ENCODE data around the gene WDR38.

The WDR38 gene

DNA sequence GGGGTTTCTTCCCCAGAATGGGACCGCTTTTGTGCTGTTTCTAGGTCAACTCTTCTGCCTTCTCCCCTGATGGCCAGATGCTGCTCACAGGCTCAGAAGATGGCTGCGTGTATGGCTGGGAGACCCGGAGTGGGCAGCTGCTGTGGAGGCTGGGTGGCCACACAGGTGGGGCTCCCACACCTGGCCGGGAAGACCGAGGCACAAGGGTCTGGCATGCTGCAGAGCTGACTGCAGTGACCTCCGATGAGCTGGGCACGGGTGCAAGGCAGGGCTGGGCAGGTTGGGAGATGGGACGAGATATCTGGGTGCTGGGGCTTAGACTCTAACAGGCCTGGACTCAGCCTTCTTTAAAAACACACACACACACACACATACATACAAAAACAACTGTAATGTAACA is 901 bp downstream of the WDR38 start:
- no peak overlapping the region for H3K4me3 ChIP-seq (ENCODE audit: low read depth, low read length)
- H3K27me3 ChIP-seq (ENCODE audit: control insufficient read depth, insufficient read depth, low read length): no peaks in the 10 kb centered on the region
- H3K36me3 ChIP-seq (ENCODE audit: control insufficient read depth, insufficient read depth, low read length): peaks cover 28% of the 10 kb centered on the region
- no peaks in the 10 kb centered on the region for H3K4me1 ChIP-seq (ENCODE audit: control insufficient read depth, insufficient read depth, low read length)
- H3K9me3 ChIP-seq (ENCODE audit: control insufficient read depth, insufficient read depth, low read length): no peaks in the 10 kb centered on the region
- H3K9ac ChIP-seq (ENCODE audit: low read depth, low read length): no peak overlapping the region

DNA sequence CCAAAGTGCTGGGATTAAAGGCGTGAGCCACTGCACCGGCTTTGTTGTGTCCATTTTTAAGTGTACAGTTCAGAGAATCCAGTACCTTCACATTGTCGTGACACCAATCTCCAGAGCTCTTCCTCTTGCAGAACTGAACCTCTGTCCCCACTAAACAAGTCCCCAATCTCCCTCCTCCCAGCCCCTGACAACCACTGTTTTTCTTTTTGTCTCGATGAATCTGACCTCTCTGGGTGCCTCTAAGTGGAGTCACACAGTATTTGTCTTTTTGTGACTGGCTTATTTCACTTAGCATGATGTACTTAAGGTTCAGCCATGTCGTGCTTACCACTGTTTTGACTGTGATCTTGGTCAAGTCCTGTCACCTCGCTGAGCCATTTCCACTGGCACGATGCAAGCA is 1.6 kb downstream of the WDR38 start:
- H3K36me3 ChIP-seq (ENCODE audit: control insufficient read depth, insufficient read depth, low read length): peaks cover 35% of the 10 kb centered on the region
- no peak overlapping the region for H3K4me3 ChIP-seq (ENCODE audit: low read depth, low read length)
- H3K9ac ChIP-seq (ENCODE audit: low read depth, low read length): no peak overlapping the region
- H3K9me3 ChIP-seq (ENCODE audit: control insufficient read depth, insufficient read depth, low read length): no peaks in the 10 kb centered on the region
- H3K4me1 ChIP-seq (ENCODE audit: control insufficient read depth, insufficient read depth, low read length): no peaks in the 10 kb centered on the region
- H3K27me3 ChIP-seq (ENCODE audit: control insufficient read depth, insufficient read depth, low read length): no peaks in the 10 kb centered on the region

DNA sequence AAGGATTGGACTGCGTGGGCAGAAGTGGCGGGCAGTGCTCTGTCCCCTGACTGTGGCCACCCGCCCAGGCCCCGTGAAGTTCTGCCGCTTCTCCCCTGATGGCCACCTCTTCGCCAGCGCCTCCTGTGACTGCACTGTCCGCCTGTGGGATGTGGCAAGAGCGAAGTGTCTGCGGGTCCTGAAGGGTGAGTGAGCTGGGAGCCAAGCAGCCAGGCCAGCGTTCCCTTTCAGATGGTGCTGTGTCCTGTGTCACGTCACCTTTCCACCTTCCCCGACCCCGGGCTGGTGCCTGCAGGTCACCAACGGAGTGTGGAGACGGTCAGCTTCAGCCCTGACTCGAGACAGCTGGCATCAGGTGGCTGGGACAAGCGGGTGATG is 2.3 kb downstream of the WDR38 start:
- Histone ChIP-seq H3K27me3 (ENCODE audit: control insufficient read depth, insufficient read depth, low read length) (no peaks in the 10 kb centered on the region), H3K9me3 (ENCODE audit: control insufficient read depth, insufficient read depth, low read length) (no peaks in the 10 kb centered on the region), H3K9ac (ENCODE audit: low read depth, low read length) (no peak overlapping the region), H3K4me3 (ENCODE audit: low read depth, low read length) (no peak overlapping the region), H3K36me3 (ENCODE audit: control insufficient read depth, insufficient read depth, low read length) (peaks cover 42% of the 10 kb centered on the region), H3K4me1 (ENCODE audit: control insufficient read depth, insufficient read depth, low read length) (peaks cover 4% of the 10 kb centered on the region)

GRCh38 chr9:124855944-124856765 is 2.9 kb downstream of the WDR38 start:
- Histone ChIP-seq H3K9ac (ENCODE audit: low read depth, low read length) (peak overlapping the region; percentile 47), H3K36me3 (ENCODE audit: control insufficient read depth, insufficient read depth, low read length) (peaks cover 46% of the 10 kb centered on the region), H3K9me3 (ENCODE audit: control insufficient read depth, insufficient read depth, low read length) (no peaks in the 10 kb centered on the region), H3K4me3 (ENCODE audit: low read depth, low read length) (no peak overlapping the region), H3K27me3 (ENCODE audit: control insufficient read depth, insufficient read depth, low read length) (no peaks in the 10 kb centered on the region), H3K4me1 (ENCODE audit: control insufficient read depth, insufficient read depth, low read length) (peaks cover 5% of the 10 kb centered on the region)

DNA sequence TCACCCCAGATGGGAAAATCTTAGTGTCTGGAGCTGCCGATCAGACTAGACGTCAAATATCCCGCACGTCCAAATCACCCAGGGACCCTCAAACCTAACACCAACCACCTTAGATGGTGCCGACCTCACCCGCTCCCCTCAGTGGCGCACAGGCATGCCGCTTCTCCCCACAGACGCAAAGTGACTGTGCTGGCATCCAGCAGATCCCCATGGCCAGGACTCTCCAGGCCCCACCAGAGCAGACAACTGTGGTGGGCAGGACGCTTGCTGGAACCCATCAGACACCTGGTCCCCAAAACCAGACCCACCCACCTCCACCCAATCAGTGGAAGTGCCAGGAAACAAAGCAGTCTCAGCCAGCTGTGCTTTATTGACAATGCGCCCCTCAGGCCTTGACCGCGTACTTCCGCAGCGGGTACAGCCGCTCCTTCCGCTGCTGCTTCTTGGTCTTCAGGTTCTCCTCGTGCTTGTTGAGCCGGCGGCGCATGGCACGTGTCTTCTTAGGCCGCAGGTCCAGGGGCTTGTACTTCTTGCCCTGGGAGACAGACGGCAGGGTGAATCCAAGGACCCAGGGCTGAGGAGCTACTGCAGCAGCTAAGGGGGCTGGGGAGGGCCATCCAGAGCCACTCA is 4.4 kb downstream of the WDR38 start:
- H3K9me3 ChIP-seq (ENCODE audit: control insufficient read depth, insufficient read depth, low read length): no peaks in the 10 kb centered on the region
- H3K9ac ChIP-seq (ENCODE audit: low read depth, low read length): no peak overlapping the region
- H3K4me3 ChIP-seq (ENCODE audit: low read depth, low read length): no peak overlapping the region
- H3K4me1 ChIP-seq (ENCODE audit: control insufficient read depth, insufficient read depth, low read length): peaks cover 5% of the 10 kb centered on the region
- H3K36me3 ChIP-seq (ENCODE audit: control insufficient read depth, insufficient read depth, low read length): peaks cover 52% of the 10 kb centered on the region
- H3K27me3 ChIP-seq (ENCODE audit: control insufficient read depth, insufficient read depth, low read length): no peaks in the 10 kb centered on the region

- peak overlapping the region; percentile 54 for H3K9ac ChIP-seq (ENCODE audit: low read depth, low read length)
- no peaks in the 10 kb centered on the region for H3K27me3 ChIP-seq (ENCODE audit: control insufficient read depth, insufficient read depth, low read length)
- H3K9me3 ChIP-seq (ENCODE audit: control insufficient read depth, insufficient read depth, low read length): no peaks in the 10 kb centered on the region
- H3K36me3 ChIP-seq (ENCODE audit: control insufficient read depth, insufficient read depth, low read length): peaks cover 52% of the 10 kb centered on the region
- H3K4me1 ChIP-seq (ENCODE audit: control insufficient read depth, insufficient read depth, low read length): peaks cover 5% of the 10 kb centered on the region
- no peak overlapping the region for H3K4me3 ChIP-seq (ENCODE audit: low read depth, low read length)
These were observed 5.2 kb downstream of the WDR38 start for GRCh38 chr9:124858330-124859046.

DNA sequence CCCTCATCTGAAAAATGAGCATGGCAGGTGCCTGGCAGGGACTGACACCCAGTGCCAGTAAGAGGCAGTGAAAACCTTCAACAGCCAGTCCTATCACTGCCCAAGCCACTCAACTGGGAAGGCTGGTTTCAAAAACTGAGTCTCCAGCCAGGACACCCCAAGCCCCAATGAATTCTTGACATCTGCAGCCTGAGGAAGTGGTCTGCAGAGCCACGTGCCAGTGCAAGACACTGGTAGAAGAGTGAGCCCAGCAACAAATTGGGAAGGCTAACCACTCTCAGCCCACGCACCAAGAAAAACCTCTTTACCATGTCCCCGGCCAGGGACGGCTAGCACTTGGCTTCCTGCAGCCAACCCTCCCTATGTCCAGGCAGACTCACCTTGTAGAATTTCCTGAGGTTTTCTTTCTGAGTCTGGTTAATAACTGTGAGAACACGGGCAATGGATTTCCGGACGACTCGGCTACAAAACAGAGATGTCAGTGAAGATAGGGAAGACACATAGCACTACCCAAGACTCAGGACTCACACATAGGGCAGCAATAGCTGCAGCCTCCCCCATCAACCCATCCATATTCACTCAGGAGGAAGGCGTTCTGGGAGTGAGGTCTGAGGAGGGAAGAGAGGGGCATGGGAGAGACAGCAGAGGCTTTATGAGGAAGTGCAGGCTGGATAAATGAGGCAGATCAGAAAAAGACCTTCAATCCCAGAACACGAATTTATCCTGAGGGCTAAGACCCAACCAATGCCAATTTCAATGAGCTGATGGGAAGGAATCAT is 6.7 kb downstream of the WDR38 start:
- Histone ChIP-seq H3K9ac (ENCODE audit: low read depth, low read length) (peak overlapping the region; percentile 0), H3K4me3 (ENCODE audit: low read depth, low read length) (peak overlapping the region; percentile 99), H3K9me3 (ENCODE audit: control insufficient read depth, insufficient read depth, low read length) (no peaks in the 10 kb centered on the region), H3K27me3 (ENCODE audit: control insufficient read depth, insufficient read depth, low read length) (no peaks in the 10 kb centered on the region), H3K4me1 (ENCODE audit: control insufficient read depth, insufficient read depth, low read length) (peaks cover 5% of the 10 kb centered on the region), H3K36me3 (ENCODE audit: control insufficient read depth, insufficient read depth, low read length) (peaks cover 52% of the 10 kb centered on the region)

DNA sequence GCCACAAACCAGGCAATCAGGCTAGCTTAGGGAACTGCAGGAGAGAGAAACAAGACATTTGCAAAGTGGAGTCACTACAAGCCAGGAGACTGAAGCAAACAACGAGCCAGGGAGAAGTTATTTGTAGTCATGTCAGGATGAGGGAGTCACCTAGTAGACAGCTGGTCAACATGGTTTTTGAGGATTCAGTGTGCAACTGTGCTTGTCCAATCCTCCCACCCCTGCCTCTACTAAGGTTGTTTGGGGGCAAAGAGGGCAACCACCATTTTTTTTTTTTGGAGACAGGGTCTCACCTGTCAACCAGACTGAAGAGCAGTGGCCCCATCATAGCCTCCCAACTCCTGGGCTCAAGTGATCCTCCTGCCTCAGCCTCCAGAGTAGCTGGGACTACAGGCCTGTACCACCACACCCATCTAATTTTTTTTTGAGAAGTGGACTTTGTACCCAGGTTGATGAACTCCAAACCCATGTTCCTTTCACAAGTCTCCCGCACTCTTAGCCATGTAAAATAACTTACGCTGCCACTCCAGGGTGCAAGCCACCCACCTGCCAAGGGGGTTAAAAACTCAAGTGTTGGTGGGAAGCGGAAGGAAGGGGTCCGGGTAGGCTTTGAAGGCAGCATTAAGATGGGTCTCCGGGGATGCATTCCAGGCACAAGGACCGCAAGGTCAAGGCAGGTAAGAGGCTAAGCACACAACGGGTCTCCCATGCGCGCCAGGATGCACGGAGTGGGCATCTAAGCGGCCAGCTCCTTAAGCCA is 7.5 kb downstream of the WDR38 start:
- peaks cover 52% of the 10 kb centered on the region for H3K36me3 ChIP-seq (ENCODE audit: control insufficient read depth, insufficient read depth, low read length)
- peaks cover 5% of the 10 kb centered on the region for H3K4me1 ChIP-seq (ENCODE audit: control insufficient read depth, insufficient read depth, low read length)
- no peaks in the 10 kb centered on the region for H3K27me3 ChIP-seq (ENCODE audit: control insufficient read depth, insufficient read depth, low read length)
- peak overlapping the region; percentile 99 for H3K4me3 ChIP-seq (ENCODE audit: low read depth, low read length)
- H3K9me3 ChIP-seq (ENCODE audit: control insufficient read depth, insufficient read depth, low read length): no peaks in the 10 kb centered on the region
- peak overlapping the region; percentile 98 for H3K9ac ChIP-seq (ENCODE audit: low read depth, low read length)

- Histone ChIP-seq H3K36me3 (ENCODE audit: control insufficient read depth, insufficient read depth, low read length) (peaks cover 48% of the 10 kb centered on the region), H3K9ac (ENCODE audit: low read depth, low read length) (peak within 1 kb of the TSS; percentile 98), H3K4me3 (ENCODE audit: low read depth, low read length) (peak within 1 kb of the TSS; percentile 99), H3K9me3 (ENCODE audit: control insufficient read depth, insufficient read depth, low read length) (no peaks in the 10 kb centered on the region), H3K4me1 (ENCODE audit: control insufficient read depth, insufficient read depth, low read length) (peaks cover 5% of the 10 kb centered on the region), H3K27me3 (ENCODE audit: control insufficient read depth, insufficient read depth, low read length) (no peaks in the 10 kb centered on the region)
These were observed 8.3 kb downstream of the WDR38 start, which contains the start of the genes ARPC5L and RPL35 for GRCh38 chr9:124861342-124862229. Gene ARPC5L (plus strand): TSS chr9:124862130. CDS start chr9:124869291, 7,161 bp downstream. Gene RPL35 (minus strand): TSS chr9:124861957. CDS start chr9:124861912, 45 bp downstream.

GRCh38 chr9:124863371-124863871 is 10.2 kb downstream of the WDR38 start:
- Histone ChIP-seq H3K9me3 (ENCODE audit: control insufficient read depth, insufficient read depth, low read length) (no peaks in the 10 kb centered on the region), H3K4me1 (ENCODE audit: control insufficient read depth, insufficient read depth, low read length) (peaks cover 7% of the 10 kb centered on the region), H3K36me3 (ENCODE audit: control insufficient read depth, insufficient read depth, low read length) (peaks cover 31% of the 10 kb centered on the region), H3K27me3 (ENCODE audit: control insufficient read depth, insufficient read depth, low read length) (no peaks in the 10 kb centered on the region), H3K4me3 (ENCODE audit: low read depth, low read length) (no peak overlapping the region), H3K9ac (ENCODE audit: low read depth, low read length) (no peak overlapping the region)
